T47D (cell line): ENCODE results near the gene SNRNP40.

ENCODE experiments used
- DNase-seq, 2 experiments: peaks; one replicate each; pipeline versions ENCODE4 v3.0.0 to v3.0.0-alpha.2; 2011 to 2012; ENCODE audit warnings: low read depth in 1 of 2, low spot score in 1 of 2
- JUND ChIP-seq: IDR thresholded peaks from 2 replicates; pipeline ENCODE4 v1.6.1; 2012; ENCODE audit warnings: low read depth
- in situ Hi-C: cut with HindIII; loops from 2 replicates; pipeline ENCODE4 v1.10.0; 2016; ENCODE audit warnings: low sequenced_read_pairs, low pct_unique_long_range_greater_than_20kb

The SNRNP40 gene

GRCh38 chr1:31296486-31297276 lies at the start of gene SNRNP40, which contains the start of gene ZCCHC17:
Gene SNRNP40, minus strand, starts transcription at chr1:31296788. Its CDS starts 37 bp downstream, at chr1:31296751.
Gene ZCCHC17, plus strand, starts transcription at chr1:31297032. Its CDS starts 13,067 bp downstream, at chr1:31310099.
- peak; percentile 93 to 99 for DNase-seq
- in situ Hi-C loops = no loop called here
- no peak for TF ChIP-seq JUND

- no peak for DNase-seq
- in situ Hi-C loops = no loop called here
- no peak for TF ChIP-seq JUND
Observed at GRCh38 chr1:31345635-31346034, 49.0 kb upstream of the SNRNP40 start.

- no peak for TF ChIP-seq JUND
- in situ Hi-C loops = no loop called here
- no peak for DNase-seq
Observed at GRCh38 chr1:31344503-31344902, 47.9 kb upstream of the SNRNP40 start.

- in situ Hi-C loops = no loop called here
- DNase-seq = no peak
- no peak for TF ChIP-seq JUND
Observed at GRCh38 chr1:31336687-31337467, 40.3 kb upstream of the SNRNP40 start.

- peak; percentile 37 to 68 for DNase-seq
- TF ChIP-seq JUND = no peak
- in situ Hi-C loops = no loop called here
Observed at GRCh38 chr1:31335007-31335406, 38.4 kb upstream of the SNRNP40 start.

GRCh38 chr1:31327381-31327780 lies 30.8 kb upstream of the SNRNP40 start:
- DNase-seq = no peak
- no peak for TF ChIP-seq JUND
- in situ Hi-C loops = no loop called here

- DNase-seq = no peak
- TF ChIP-seq JUND = no peak
- in situ Hi-C loops = no loop called here
Observed at GRCh38 chr1:31326461-31326860, 29.9 kb upstream of the SNRNP40 start.

- no peak for DNase-seq
- in situ Hi-C loops = no loop called here
- no peak for TF ChIP-seq JUND
Observed at GRCh38 chr1:31324992-31325391, 28.4 kb upstream of the SNRNP40 start.

- no peak for DNase-seq
- in situ Hi-C loops = no loop called here
- no peak for TF ChIP-seq JUND
Observed at GRCh38 chr1:31324093-31324492, 27.5 kb upstream of the SNRNP40 start.

GRCh38 chr1:31318146-31318545 lies 21.6 kb upstream of the SNRNP40 start:
- in situ Hi-C loops = no loop called here
- no peak for DNase-seq
- no peak for TF ChIP-seq JUND

GRCh38 chr1:31315902-31316301 lies 19.3 kb upstream of the SNRNP40 start:
- no peak for TF ChIP-seq JUND
- in situ Hi-C loops = no loop called here
- no peak for DNase-seq

- in situ Hi-C loops = no loop called here
- DNase-seq = no peak
Observed at GRCh38 chr1:31310198-31310597, 13.6 kb upstream of the SNRNP40 start.

GRCh38 chr1:31308036-31308435 lies 11.4 kb upstream of the SNRNP40 start:
- DNase-seq = no peak
- in situ Hi-C loops = no loop called here
- TF ChIP-seq JUND = no peak

More at GRCh38 chr1:31310198-31310597, 13.6 kb upstream of the SNRNP40 start:
- no peak for TF ChIP-seq JUND
